Measurements from ENCODE around the gene HPN. TPM values are rescaled to one million over a fixed set of nuclear protein-coding genes. Genes with fewer than 3 reads are reported as not detected.

HPN gene
- total and polyA plus RNA-seq, 10 of the 15 experiments (the other 5 are each of a cell fraction or from before 2014, with no cell fraction given) = 0.21 to 0.35 TPM; not detected in 8

DNA sequence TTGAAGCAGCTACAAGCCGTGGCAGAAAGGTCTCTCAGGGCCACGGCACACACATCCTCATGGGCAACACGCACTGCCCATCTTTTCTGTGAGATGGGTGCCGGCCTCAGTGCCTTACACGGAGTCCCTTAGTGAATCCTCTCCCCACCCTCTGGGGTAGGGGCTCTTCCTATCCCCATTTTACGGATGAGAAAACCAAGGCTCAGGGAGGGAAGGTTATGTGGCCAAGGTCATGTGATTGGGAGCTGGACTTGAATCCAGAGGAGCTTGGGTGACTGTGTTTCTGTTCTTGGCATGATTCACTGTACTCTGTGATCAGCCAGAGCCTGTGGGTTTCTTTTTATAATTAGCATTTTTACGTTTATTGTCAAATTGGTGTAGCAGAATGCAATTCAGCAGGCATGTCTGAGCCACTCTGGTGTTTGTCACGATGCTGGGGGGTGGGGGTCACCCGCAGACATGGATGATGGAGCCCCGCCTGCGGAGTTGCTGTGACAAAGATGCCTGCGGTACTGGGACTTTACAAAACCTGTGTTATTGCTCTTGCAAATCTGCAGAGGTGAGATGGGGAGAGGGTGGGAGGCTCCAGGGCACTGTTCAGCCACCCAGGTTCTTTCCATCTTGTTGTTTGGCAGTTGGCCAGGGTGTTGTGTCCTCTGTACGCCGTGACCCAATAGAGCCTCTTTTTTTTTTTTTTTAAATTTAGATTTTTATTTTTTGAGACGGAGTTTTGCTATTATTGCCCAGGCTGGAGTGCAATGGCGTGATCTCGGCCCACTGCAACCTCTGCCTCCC, 6.7 kb upstream of the HPN start:
- 57% methylated on average over 17 of the region's 17 CpGs for WGBS (ENCODE audit: insufficient coverage, insufficient replicate concordance, low lambda C conversion rate, missing lambda C conversion rate)
- POLR2A ChIA-PET = interaction anchor here (0.5 kb wide), 1 partner anchor 183 kb away, joined by 5 read pairs; no protein-coding TSS in a partner anchor

DNA sequence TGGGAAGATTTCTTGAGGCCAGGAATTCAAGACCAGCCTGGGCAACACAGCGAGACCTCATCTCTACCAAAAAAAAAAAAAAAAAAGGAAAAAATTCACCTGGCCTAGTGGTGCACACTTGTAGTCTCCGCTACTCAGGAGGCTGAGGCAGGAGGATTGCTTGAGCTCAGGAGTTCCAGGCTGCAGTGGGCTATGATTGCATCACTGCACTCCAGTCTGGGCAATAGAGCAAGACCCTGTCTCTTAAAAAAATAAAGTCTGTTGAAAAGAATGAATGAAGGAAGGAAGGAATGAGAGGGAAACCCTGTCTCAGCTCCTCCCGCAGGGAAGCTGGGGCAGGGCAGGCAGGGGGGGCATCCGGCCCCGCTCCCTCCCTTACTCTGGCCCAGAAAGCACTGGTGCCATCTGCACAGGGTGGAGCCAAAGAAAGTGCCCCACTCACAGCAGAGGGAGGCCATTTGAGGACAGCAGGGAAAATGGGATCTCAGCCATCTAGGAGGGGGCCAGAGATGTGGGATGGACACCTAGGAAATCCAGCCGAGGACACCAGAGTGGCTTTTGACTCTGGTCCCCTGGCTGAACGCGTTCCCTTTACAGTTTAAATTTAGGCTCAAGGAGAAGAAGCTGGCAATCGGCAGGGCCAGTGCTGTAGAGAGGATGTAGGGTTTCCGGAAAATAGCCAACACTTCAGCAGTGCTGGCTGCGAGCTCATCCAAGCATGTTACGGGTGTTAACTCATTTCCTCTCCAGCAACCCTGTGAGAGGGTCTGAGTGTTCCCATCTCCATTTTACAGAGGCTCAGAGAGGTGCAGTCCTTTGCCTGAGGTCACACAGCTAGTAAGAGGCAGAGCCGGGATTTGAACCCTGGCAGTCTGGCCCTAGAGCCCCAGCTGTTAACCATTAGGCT, 3.6 kb upstream of the HPN start:
- H4K20me1 ChIP-seq (ENCODE audit: control insufficient read depth, insufficient read depth) = no peaks in the 10 kb centered on the region
- TF ChIP-seq PAX5 (IDR thresholded peaks at IDR 0.05; ENCODE audit: borderline replicate concordance, low read depth, low read length) = peak; percentile 52; the same call in 1 of the 2 replicates
- 0 out of 2 replicates have a peak, but pooled peaks have one; percentile 13 for TF ChIP-seq SPI1 (IDR thresholded peaks at IDR 0.05; ENCODE audit: borderline replicate concordance, insufficient read depth, low read depth, low read length)
- no peak for TF ChIP-seq E4F1 (IDR thresholded peaks at IDR 0.05; ENCODE audit: borderline replicate concordance, partially characterized antibody)
- no peak for TF ChIP-seq POU2F2 (IDR thresholded peaks at IDR 0.05; ENCODE audit: borderline replicate concordance, low read depth, low read length)
- TF ChIP-seq NR2C1 (IDR thresholded peaks at IDR 0.05) = no peak
- H3K9ac ChIP-seq (ENCODE audit: control insufficient read depth, insufficient read depth, low read length) = no peak overlapping the region
- DNase-seq (ENCODE audit: low read depth, low spot score) (peak; percentile 30), ATAC-seq (peak; percentile 50), FAIRE-seq (peak; percentile 80)
- peak overlapping the region; percentile 41; the same call in 1 of the 2 replicates for H3K4me2 ChIP-seq (ENCODE audit: control insufficient read depth, insufficient read depth)
- 20% methylated on average over 12 of the region's 13 CpGs for WGBS (ENCODE audit: insufficient coverage, insufficient replicate concordance, low lambda C conversion rate, missing lambda C conversion rate)
- no peaks in the 10 kb centered on the region for H3K79me2 ChIP-seq (ENCODE audit: control insufficient read depth, insufficient read depth, low read length)
- intact Hi-C loops (cut with micrococcal nuclease; ENCODE audit: unreplicated experiment) (no loop called here), in situ Hi-C loops (cut with MboI) (no loop called here)
- RAD21 ChIA-PET (ENCODE audit: unreplicated experiment) = no interaction called here
- POLR2A ChIA-PET = no interaction called here
- H3K27me3 ChIP-seq (replicated peaks in 1 of 2; ENCODE audit: control insufficient read depth in 2 of 2, insufficient read depth in 2 of 2, low read length in 1 of 2) = peaks cover 0 to 3% of the 10 kb centered on the region in 2 experiments; a peak in 2 of 4 replicates
- H3K4me3 ChIP-seq = no peak overlapping the region
- SMC1A ChIA-PET (ENCODE audit: uncharacterized antibody, unreplicated experiment) = interaction anchor here (0.9 to 1.5 kb wide), 2 partner anchors 10 to 29 kb away, joined by 3 to 4 read pairs; no protein-coding TSS in a partner anchor
- H3K4me1 ChIP-seq (ENCODE audit: control insufficient read depth, insufficient read depth, low read length) = peaks cover 13% of the 10 kb centered on the region
- H3K9me3 ChIP-seq (replicated peaks; ENCODE audit: control insufficient read depth, insufficient read depth, low read length) = no peaks in the 10 kb centered on the region
- H3K36me3 ChIP-seq (ENCODE audit: control insufficient read depth in 2 of 2, insufficient read depth in 2 of 2, low read length in 1 of 2) = no peaks in the 10 kb centered on the region
- no TSS peak for BruUV-seq (replicated peaks)
- CTCF ChIA-PET = interaction anchor here (0.9 to 2.0 kb wide), 5 partner anchors 9 to 74 kb away, joined by 3 to 5 read pairs (median 3); no protein-coding TSS in a partner anchor
- H3K27ac ChIP-seq (ENCODE audit: control insufficient read depth, insufficient read depth) = peak overlapping the region; percentile 32; the same call in 1 of the 2 replicates
- H2AFZ ChIP-seq (ENCODE audit: control insufficient read depth, low read depth, low read length) = peak overlapping the region; percentile 67

More for the DNA sequence above, 6.7 kb upstream of the HPN start:
- Histone ChIP-seq H3K27ac (ENCODE audit: control insufficient read depth, insufficient read depth) (no peak overlapping the region), H3K4me1 (ENCODE audit: control insufficient read depth, insufficient read depth, low read length) (peaks cover 9% of the 10 kb centered on the region), H2AFZ (ENCODE audit: control insufficient read depth, low read depth, low read length) (no peak overlapping the region), H3K4me2 (ENCODE audit: control insufficient read depth, insufficient read depth) (no peak overlapping the region), H3K4me3 (no peak overlapping the region), H3K27me3 (replicated peaks in 1 of 2; ENCODE audit: control insufficient read depth in 2 of 2, insufficient read depth in 2 of 2, low read length in 1 of 2) (peaks cover 2 to 6% of the 10 kb centered on the region in 2 experiments; a peak in 2 of 4 replicates), H4K20me1 (ENCODE audit: control insufficient read depth, insufficient read depth) (no peaks in the 10 kb centered on the region), H3K79me2 (ENCODE audit: control insufficient read depth, insufficient read depth, low read length) (no peaks in the 10 kb centered on the region), H3K9ac (ENCODE audit: control insufficient read depth, insufficient read depth, low read length) (no peak overlapping the region), H3K36me3 (ENCODE audit: control insufficient read depth in 2 of 2, insufficient read depth in 2 of 2, low read length in 1 of 2) (no peaks in the 10 kb centered on the region), H3K9me3 (replicated peaks; ENCODE audit: control insufficient read depth, insufficient read depth, low read length) (no peaks in the 10 kb centered on the region)
- ChIA-PET SMC1A (ENCODE audit: uncharacterized antibody, unreplicated experiment) (no interaction called here), CTCF (no interaction called here), RAD21 (ENCODE audit: unreplicated experiment) (no interaction called here)
- DNase-seq (ENCODE audit: low read depth, low spot score) (no peak), FAIRE-seq (no peak), ATAC-seq (no peak)
- intact Hi-C loops (cut with micrococcal nuclease; ENCODE audit: unreplicated experiment) = no loop called here
- in situ Hi-C loops (cut with MboI) = no loop called here
- no TSS peak for BruUV-seq (replicated peaks)
- no peak for TF ChIP-seq SRF (IDR thresholded peaks at IDR 0.05; ENCODE audit: low read depth in 2 of 2, low read length in 2 of 2)
